PC-3 (cell line): ENCODE measurements around the gene PTPRN. TPM values are rescaled to one million over a fixed set of nuclear protein-coding genes. Genes with fewer than 3 reads are reported as not detected.

Experiments
- ATAC-seq: fragments of 200-7000 bp; cut with Tn5 transposase; 2 replicates; pipeline ENCODE4 v1.9.1; 2020; ENCODE audit warnings: mild to moderate bottlenecking, moderate library complexity
- BruUV-seq: library from RNA; stranded (reverse); fragments of 400-500 nt; replicated peaks from 2 replicates; lab custom pipeline; 2021; lab: Mats Ljungman, UMichigan
- CTCF ChIA-PET: fragments of 300-600 bp; sonication (Branson Sonifier 250); formaldehyde crosslinking; loops from one replicate; lab custom pipeline; 2022; ENCODE audit warnings: antibody characterized with exemption; lab: Charles Lee
- POLR2A ChIA-PET: fragments of 300-600 bp; sonication (Branson Sonifier 250); formaldehyde crosslinking; loops from one replicate; lab custom pipeline; 2022; ENCODE audit warnings: antibody characterized with exemption; ENCODE audit not compliant: unreplicated experiment; lab: Charles Lee
- DNase-seq: peaks from one replicate; pipeline ENCODE4 v3.0.0-alpha.2; 2015
- H2AFZ ChIP-seq: fragments of 300-600 bp; sonication (generic); 2 replicates; pipeline ENCODE4 v1.6.0; 2016; ENCODE audit warnings: antibody characterized with exemption, low read length
- H3F3A ChIP-seq: fragments of 300-600 bp; sonication (generic); one replicate; pipeline ENCODE4 v1.6.0; 2017; ENCODE audit warnings: antibody characterized with exemption, low read length, control low read depth, mild to moderate bottlenecking; ENCODE audit not compliant: unreplicated experiment
- H3K27ac ChIP-seq: fragments of 300-600 bp; sonication (generic); 2 replicates; pipeline ENCODE4 v1.5.1; 2016; ENCODE audit warnings: mild to moderate bottlenecking, low read length
- H3K27me3 ChIP-seq: fragments of 300-600 bp; sonication (generic); 2 replicates; pipeline ENCODE4 v1.6.1; 2016; ENCODE audit warnings: low read length, mixed read lengths
- H3K36me3 ChIP-seq: fragments of 300-600 bp; sonication (generic); 2 replicates; pipeline ENCODE4 v1.6.1; 2016; ENCODE audit warnings: low read depth, mixed run types, low read length, mixed read lengths
- H3K4me1 ChIP-seq: fragments of 300-600 bp; sonication (generic); 2 replicates; pipeline ENCODE4 v1.5.1; 2016; ENCODE audit warnings: low read length; ENCODE audit not compliant: insufficient read depth
- H3K4me2 ChIP-seq: fragments of 300-600 bp; sonication (generic); 2 replicates; pipeline ENCODE4 v1.6.0; 2016; ENCODE audit warnings: low read length
- H3K4me3 ChIP-seq: fragments of 300-600 bp; sonication (generic); 2 replicates; pipeline ENCODE4 v1.5.1; 2016; ENCODE audit warnings: mild to moderate bottlenecking, low read length, mixed read lengths
- H3K79me2 ChIP-seq: fragments of 300-600 bp; sonication (generic); 2 replicates; pipeline ENCODE4 v1.6.1; 2017; ENCODE audit warnings: low read length, mixed read lengths
- H3K9ac ChIP-seq: fragments of 300-600 bp; sonication (generic); 2 replicates; pipeline ENCODE4 v1.6.0; 2016; ENCODE audit warnings: mild to moderate bottlenecking, low read length
- H3K9me2 ChIP-seq: fragments of 300-600 bp; sonication (generic); replicated peaks from 2 replicates; pipeline ENCODE4 v1.6.1; 2016; ENCODE audit warnings: mixed run types, low read length, mixed read lengths
- H3K9me3 ChIP-seq: fragments of 300-600 bp; sonication (generic); 2 replicates; pipeline ENCODE4 v1.6.1; 2016; ENCODE audit warnings: low read length, mixed read lengths
- H4K20me1 ChIP-seq: fragments of 300-600 bp; sonication (generic); 2 replicates; pipeline ENCODE4 v1.6.1; 2016; ENCODE audit warnings: low read length, mixed read lengths
- EZH2 ChIP-seq: fragments of 300-600 bp; sonication (generic); IDR thresholded peaks from one replicate; pipeline ENCODE4 v1.6.1; 2017; ENCODE audit warnings: antibody characterized with exemption, mild to moderate bottlenecking, low read length; ENCODE audit not compliant: unreplicated experiment
- EZH2phosphoT487 ChIP-seq: fragments of 300-600 bp; sonication (generic); IDR thresholded peaks from 2 replicates; pipeline ENCODE4 v1.6.1; 2018; ENCODE audit warnings: mild to moderate bottlenecking, antibody characterized with exemption, low read length, borderline replicate concordance
- intact Hi-C: fragments of 100-400 bp; cut with micrococcal nuclease; formaldehyde crosslinking; loops from 2 replicates; pipeline ENCODE4 v1.9.0; 2023
- total RNA-seq: library from RNA; depleted of rRNA; stranded (reverse); fragments of >200 nt; gene quantifications from 2 replicates; pipeline ENCODE4 v1.2.3, GENCODE V29; 2014
- TF ChIP-seq, protein P1 (sequence below): fragments of 300-600 bp; sonication (generic); conservative IDR thresholded peaks from 2 replicates; pipeline ENCODE4 v1.5.1; 2017; ENCODE audit warnings: antibody characterized with exemption, low read depth, mild to moderate bottlenecking, low read length

PTPRN gene
- total RNA-seq, 1 experiment from 2014 or later: 0.07 TPM

GRCh38 chr2:219245899-219246230, 63.3 kb downstream of the PTPRN start:
- ChIA-PET POLR2A (interaction anchor here (1.4 kb wide), 1 partner anchor 29 kb away, joined by 3 read pairs; no protein-coding TSS in a partner anchor), CTCF (interaction anchor here (0.9 to 1.9 kb wide), 2 partner anchors 33 to 49 kb away, joined by 4 to 6 read pairs; partner anchors contain the start of gene DNAJB2)
- peak overlapping the region; percentile 93 for H3K9ac ChIP-seq
- H3K36me3 ChIP-seq: peaks cover 10% of the 10 kb centered on the region
- no peaks in the 10 kb centered on the region for H3K27me3 ChIP-seq
- H3F3A ChIP-seq: peaks cover 5% of the 10 kb centered on the region
- no peaks in the 10 kb centered on the region for H4K20me1 ChIP-seq
- H3K9me2 ChIP-seq: no peaks in the 10 kb centered on the region
- BruUV-seq: no TSS peak
- TF ChIP-seq, protein P1, sequence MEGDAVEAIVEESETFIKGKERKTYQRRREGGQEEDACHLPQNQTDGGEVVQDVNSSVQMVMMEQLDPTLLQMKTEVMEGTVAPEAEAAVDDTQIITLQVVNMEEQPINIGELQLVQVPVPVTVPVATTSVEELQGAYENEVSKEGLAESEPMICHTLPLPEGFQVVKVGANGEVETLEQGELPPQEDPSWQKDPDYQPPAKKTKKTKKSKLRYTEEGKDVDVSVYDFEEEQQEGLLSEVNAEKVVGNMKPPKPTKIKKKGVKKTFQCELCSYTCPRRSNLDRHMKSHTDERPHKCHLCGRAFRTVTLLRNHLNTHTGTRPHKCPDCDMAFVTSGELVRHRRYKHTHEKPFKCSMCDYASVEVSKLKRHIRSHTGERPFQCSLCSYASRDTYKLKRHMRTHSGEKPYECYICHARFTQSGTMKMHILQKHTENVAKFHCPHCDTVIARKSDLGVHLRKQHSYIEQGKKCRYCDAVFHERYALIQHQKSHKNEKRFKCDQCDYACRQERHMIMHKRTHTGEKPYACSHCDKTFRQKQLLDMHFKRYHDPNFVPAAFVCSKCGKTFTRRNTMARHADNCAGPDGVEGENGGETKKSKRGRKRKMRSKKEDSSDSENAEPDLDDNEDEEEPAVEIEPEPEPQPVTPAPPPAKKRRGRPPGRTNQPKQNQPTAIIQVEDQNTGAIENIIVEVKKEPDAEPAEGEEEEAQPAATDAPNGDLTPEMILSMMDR: no peak
- TF ChIP-seq EZH2phosphoT487 (no peak), EZH2 (no peak)
- H2AFZ ChIP-seq: peak overlapping the region; percentile 83
- DNase-seq: no peak
- H3K27ac ChIP-seq: peak overlapping the region; percentile 48
- peak overlapping the region; percentile 88 for H3K4me3 ChIP-seq
- H3K9me3 ChIP-seq: no peaks in the 10 kb centered on the region
- no peak for ATAC-seq
- H3K79me2 ChIP-seq: peaks cover 30% of the 10 kb centered on the region
- intact Hi-C loops: no loop called here
- peak overlapping the region; percentile 92 for H3K4me2 ChIP-seq
- H3K4me1 ChIP-seq: peaks cover 50% of the 10 kb centered on the region

DNA sequence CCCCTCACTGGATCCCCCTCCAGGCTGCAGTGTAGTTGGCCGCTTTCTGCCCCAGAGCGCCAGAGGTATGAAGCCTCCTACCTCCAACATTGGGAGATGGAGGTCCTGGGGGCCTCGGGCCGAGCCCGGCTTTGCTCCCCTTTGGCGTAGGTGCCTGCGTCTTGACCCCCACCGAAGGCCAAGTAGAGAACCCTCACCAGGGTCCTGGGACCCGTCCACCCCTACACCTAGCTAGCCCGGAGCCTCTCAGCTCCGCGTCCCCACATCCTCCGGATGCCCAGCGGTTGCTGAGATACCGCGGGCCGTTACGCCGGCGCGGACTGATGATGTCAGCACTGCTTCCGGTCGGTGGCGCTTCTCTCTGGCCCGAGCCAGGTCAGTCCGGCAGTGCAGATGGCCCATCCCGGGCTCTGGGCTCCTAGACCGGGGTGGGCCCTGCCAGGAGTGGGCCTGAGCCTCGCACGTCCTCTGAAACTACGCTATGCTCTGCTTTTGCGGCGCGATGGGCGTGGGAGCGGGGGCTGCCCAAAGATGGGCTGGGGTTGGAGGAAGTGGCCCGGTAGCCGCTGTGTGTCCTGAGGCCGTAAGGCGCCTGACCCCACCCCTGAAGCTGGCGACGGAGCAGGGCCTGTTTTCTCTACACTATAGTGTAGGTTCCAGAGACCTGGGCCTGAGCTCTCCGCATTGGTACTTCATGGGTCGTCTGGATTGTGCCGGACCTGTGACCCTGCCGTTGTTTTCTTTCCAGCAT, 63.9 kb downstream of the PTPRN start, which contains the start of the genes GLB1L and STK16:
Gene GLB1L, minus strand, starts transcription at position 297 of the 751 bp plus-strand sequence. CDS start 1,871 bp downstream, outside the sequence.
Gene STK16, plus strand, starts transcription at position 332 of the 751 bp plus-strand sequence. CDS start 521 bp downstream, outside the sequence.
- TF ChIP-seq, protein P1: no peak
- TF ChIP-seq EZH2phosphoT487: no peak
- no peak for TF ChIP-seq EZH2
- peak; percentile 64 for ATAC-seq
- Histone ChIP-seq H3K36me3 (peaks cover 8% of the 10 kb centered on the region), H3K4me1 (peaks cover 45% of the 10 kb centered on the region), H3K27me3 (no peaks in the 10 kb centered on the region), H3K9me2 (no peaks in the 10 kb centered on the region), H3F3A (peaks cover 5% of the 10 kb centered on the region), H3K4me2 (peak within 1 kb of the TSS; percentile 92), H3K4me3 (peak within 1 kb of the TSS; percentile 88), H3K79me2 (peaks cover 29% of the 10 kb centered on the region), H3K27ac (peak within 1 kb of the TSS; percentile 48), H3K9me3 (no peaks in the 10 kb centered on the region), H2AFZ (peak within 1 kb of the TSS; percentile 83), H4K20me1 (no peaks in the 10 kb centered on the region), H3K9ac (peak within 1 kb of the TSS; percentile 93)
- intact Hi-C loops: no loop called here
- CTCF ChIA-PET: interaction anchor here (0.9 to 1.9 kb wide), 3 partner anchors 29 to 50 kb away, joined by 3 to 6 read pairs (median 4); partner anchors contain the start of gene DNAJB2
- POLR2A ChIA-PET: interaction anchor here (0.5 to 1.4 kb wide), 4 partner anchors 29 to 126 kb away, joined by 3 to 5 read pairs (median 4); no protein-coding TSS in a partner anchor
- TSS peak; percentile 75 for BruUV-seq
- DNase-seq: peak; percentile 93
